ENCODE data around the gene ADAMTS3.

DNA sequence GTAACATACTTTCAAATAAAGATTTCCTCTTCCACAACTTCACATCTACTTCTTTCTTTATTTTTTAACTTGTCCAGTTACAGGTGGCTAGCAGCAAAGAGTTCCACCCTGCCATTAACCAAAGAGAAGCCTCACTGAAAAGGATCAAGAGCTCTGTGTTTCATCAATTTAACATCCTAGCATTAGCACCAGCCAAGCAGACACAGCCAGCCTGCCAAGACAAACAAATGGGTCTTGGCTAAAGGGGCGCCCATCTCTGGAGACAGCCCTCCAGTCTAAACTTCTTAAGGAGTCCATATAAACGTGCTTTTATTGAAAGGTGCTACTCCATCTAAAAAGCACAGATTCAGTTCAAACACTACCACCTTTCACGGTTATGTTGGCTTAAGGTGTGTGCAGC, 105.3 kb downstream of the ADAMTS3 start:
- TF ChIP-seq POLR2A (IDR thresholded peaks at IDR 0.05; ENCODE audit: low read length) (no peak), GATA1 (IDR thresholded peaks at IDR 0.05; ENCODE audit: low read depth, low read length) (no peak)

All from erythroblast (primary cell).